Measurements from ENCODE around the gene CCT3. TPM values are rescaled to one million over a fixed set of nuclear protein-coding genes. Genes with fewer than 3 reads are reported as not detected.

The CCT3 gene
- polyA plus RNA-seq (ENCODE audit: insufficient read length in 12 of 12), result 100 to 1,000 TPM in 11 of 12 donors, not detected in 1; 119 to 268 (median 248) TPM
- long read RNA-seq, donor 1, transcript CCT3-201 (14 exons, 2,150 nt), result major isoform, 41 of 95 reads
- long read RNA-seq, donor 1, partial matches to known transcripts, result 53 of 95 reads
- long read RNA-seq, donor 1, other reads (novel, unspliced or antisense), result 0 of 95 reads
- long read RNA-seq, donor 2, transcript CCT3-201 (14 exons, 2,150 nt), result major isoform, 64 of 114 reads
- long read RNA-seq, donor 2, partial matches to known transcripts, result 47 of 114 reads
- long read RNA-seq, donor 2, other reads (novel, unspliced or antisense), result 0 of 114 reads
- long read RNA-seq, donor 3, transcript CCT3-201 (14 exons, 2,150 nt), result major isoform, 26 of 39 reads
- long read RNA-seq, donor 3, partial matches to known transcripts, result 12 of 39 reads
- long read RNA-seq, donor 3, other reads (novel, unspliced or antisense), result 0 of 39 reads
- long read RNA-seq, donor 4, transcript CCT3-201 (14 exons, 2,150 nt), result major isoform, 16 of 22 reads
- long read RNA-seq, donor 4, partial matches to known transcripts, result 6 of 22 reads
- long read RNA-seq, donor 4, other reads (novel, unspliced or antisense), result 0 of 22 reads
- long read RNA-seq, donor 5, transcript CCT3-201 (14 exons, 2,150 nt), result major isoform, 83 of 105 reads
- long read RNA-seq, donor 5, partial matches to known transcripts, result 19 of 105 reads
- long read RNA-seq, donor 5, other reads (novel, unspliced or antisense), result 0 of 105 reads
- long read RNA-seq, donor 6, transcript CCT3-201 (14 exons, 2,150 nt), result major isoform, 22 of 31 reads
- long read RNA-seq, donor 6, partial matches to known transcripts, result 8 of 31 reads
- long read RNA-seq, donor 6, other reads (novel, unspliced or antisense), result 0 of 31 reads
- long read RNA-seq, donor 7, transcript CCT3-201 (14 exons, 2,150 nt), result major isoform, 14 of 14 reads
- long read RNA-seq, donor 7, partial matches to known transcripts, result 0 of 14 reads
- long read RNA-seq, donor 7, other reads (novel, unspliced or antisense), result 0 of 14 reads
- long read RNA-seq, donor 8, transcript CCT3-201 (14 exons, 2,150 nt), result major isoform, 65 of 106 reads
- long read RNA-seq, donor 8, partial matches to known transcripts, result 33 of 106 reads
- long read RNA-seq, donor 8, other reads (novel, unspliced or antisense), result 5 of 106 reads
- long read RNA-seq, donor 9, transcript CCT3-201 (14 exons, 2,150 nt), result major isoform, 38 of 60 reads
- long read RNA-seq, donor 9, partial matches to known transcripts, result 21 of 60 reads
- long read RNA-seq, donor 9, other reads (novel, unspliced or antisense), result 0 of 60 reads
- long read RNA-seq, donor 10, transcript CCT3-201 (14 exons, 2,150 nt), result major isoform, 53 of 58 reads
- long read RNA-seq, donor 10, partial matches to known transcripts, result 5 of 58 reads
- long read RNA-seq, donor 10, other reads (novel, unspliced or antisense), result 0 of 58 reads
- long read RNA-seq, donor 11, transcript CCT3-201 (14 exons, 2,150 nt), result major isoform, 49 of 74 reads
- long read RNA-seq, donor 11, partial matches to known transcripts, result 24 of 74 reads
- long read RNA-seq, donor 11, other reads (novel, unspliced or antisense), result 0 of 74 reads

- DNase-seq, result peak; percentile 100
Measured at GRCh38 chr1:156338180-156338976, at the start of gene CCT3, which contains the start of gene TSACC. Gene CCT3 (minus strand): TSS chr1:156338292. CDS start chr1:156338184, 108 bp downstream. Gene TSACC (plus strand): TSS chr1:156338526. CDS start chr1:156339758, 1,232 bp downstream.

- no peak for DNase-seq
Measured at GRCh38 chr1:156387870-156388173, 49.7 kb upstream of the CCT3 start.

- DNase-seq, result no peak
Measured at GRCh38 chr1:156386949-156387869, 49.1 kb upstream of the CCT3 start.

GRCh38 chr1:156386134-156386901, 48.2 kb upstream of the CCT3 start:
- no peak for DNase-seq

GRCh38 chr1:156385534-156386031, 47.5 kb upstream of the CCT3 start:
- DNase-seq, result peak; percentile 55

- no peak for DNase-seq
Measured at GRCh38 chr1:156384658-156385057, 46.6 kb upstream of the CCT3 start.

- DNase-seq, result no peak
Measured at GRCh38 chr1:156384007-156384406, 45.9 kb upstream of the CCT3 start.

GRCh38 chr1:156383023-156383422, 44.9 kb upstream of the CCT3 start:
- DNase-seq, result peak; percentile 32

GRCh38 chr1:156382561-156382960, 44.5 kb upstream of the CCT3 start:
- DNase-seq, result no peak

GRCh38 chr1:156379420-156380165, 41.5 kb upstream of the CCT3 start:
- DNase-seq, result no peak

GRCh38 chr1:156378557-156378956, 40.5 kb upstream of the CCT3 start:
- DNase-seq, result no peak

- DNase-seq, result no peak
Measured at GRCh38 chr1:156376958-156377919, 39.1 kb upstream of the CCT3 start.

- no peak for DNase-seq
Measured at GRCh38 chr1:156376146-156376545, 38.1 kb upstream of the CCT3 start.

- DNase-seq, result no peak
Measured at GRCh38 chr1:156373546-156373945, 35.5 kb upstream of the CCT3 start.

GRCh38 chr1:156372876-156373275, 34.8 kb upstream of the CCT3 start:
- DNase-seq, result no peak

- no peak for DNase-seq
Measured at GRCh38 chr1:156372265-156372586, 34.1 kb upstream of the CCT3 start.
